ENCODE data around the gene ABHD3.
"Not testable (repeated sequence)": the region's sequence is repeated elsewhere in the genome, so short reads cannot be mapped to it uniquely, and the experiment has no call there.

Gene ABHD3

GRCh38 chr18:21702602-21703001 lies 2.0 kb downstream of the ABHD3 start:
- DNase-seq = no peak

- no peak for DNase-seq
Measured at GRCh38 chr18:21701621-21702020, 3.0 kb downstream of the ABHD3 start.

- no peak for DNase-seq
Measured at GRCh38 chr18:21700528-21701075, 4.0 kb downstream of the ABHD3 start.

DNA sequence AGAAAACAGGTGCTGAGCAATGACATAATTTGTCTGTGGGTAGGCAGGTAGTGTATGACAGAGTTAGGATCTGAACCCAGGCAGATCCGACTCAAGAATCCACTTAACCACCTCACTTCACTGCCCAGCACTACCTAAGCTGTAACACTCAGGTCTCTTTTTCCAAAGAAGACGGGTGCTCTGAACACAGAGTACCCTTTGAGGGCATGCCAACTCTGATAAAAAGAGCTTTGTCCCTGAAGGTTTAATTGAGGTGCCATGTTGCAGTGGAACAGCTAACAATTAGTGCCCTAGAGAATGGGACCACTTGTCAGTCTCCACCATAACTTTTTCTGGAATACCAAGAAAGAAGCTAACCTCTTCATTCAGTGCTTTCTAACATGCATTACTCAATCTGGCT lies 11.3 kb downstream of the ABHD3 start:
- no peak for DNase-seq

- no peak for DNase-seq
Measured at GRCh38 chr18:21689736-21690135, 14.8 kb downstream of the ABHD3 start.

GRCh38 chr18:21686282-21687105 lies 18.1 kb downstream of the ABHD3 start:
- DNase-seq = peak; percentile 18

DNA sequence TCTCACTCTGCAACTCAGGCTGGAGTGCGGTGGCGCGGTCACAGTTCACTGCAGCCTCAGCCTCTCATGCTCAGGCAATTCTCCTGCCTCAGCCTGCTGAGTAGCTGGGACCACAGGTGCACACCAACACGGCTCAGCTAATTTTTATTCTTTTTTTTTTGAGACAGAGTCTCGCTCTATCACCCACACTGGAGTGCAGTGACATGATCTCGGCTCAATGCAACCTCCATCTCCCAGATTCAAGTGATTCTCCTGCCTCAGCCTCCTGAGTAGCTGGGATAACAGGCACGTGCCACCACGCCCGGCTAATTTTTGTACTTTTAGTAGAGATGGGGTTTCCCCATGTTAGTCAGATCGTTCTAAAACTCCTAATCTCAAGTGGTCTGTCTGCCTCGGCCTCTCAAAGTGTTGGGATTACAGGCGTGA lies 19.0 kb downstream of the ABHD3 start:
- peak; percentile 21 for DNase-seq

DNA sequence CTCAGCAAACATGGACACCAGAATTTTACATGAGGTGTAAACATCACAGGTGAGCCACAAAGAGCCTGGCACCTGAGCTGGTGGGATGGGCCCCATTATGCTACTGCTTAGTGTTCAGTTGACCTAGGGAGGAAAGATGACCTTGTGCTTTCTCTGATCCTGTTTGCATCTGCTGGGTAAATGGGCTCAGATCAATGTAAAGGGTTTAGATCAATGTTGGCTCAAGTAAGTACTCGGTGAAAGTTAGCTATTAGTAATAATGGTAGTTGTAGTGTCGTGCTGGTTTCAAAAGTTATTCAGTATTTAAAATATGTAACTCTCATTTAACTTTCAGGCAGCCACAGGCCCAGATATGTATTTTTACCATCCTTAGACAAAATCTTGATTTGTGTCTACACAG lies 19.8 kb downstream of the ABHD3 start:
- no peak for DNase-seq

DNA sequence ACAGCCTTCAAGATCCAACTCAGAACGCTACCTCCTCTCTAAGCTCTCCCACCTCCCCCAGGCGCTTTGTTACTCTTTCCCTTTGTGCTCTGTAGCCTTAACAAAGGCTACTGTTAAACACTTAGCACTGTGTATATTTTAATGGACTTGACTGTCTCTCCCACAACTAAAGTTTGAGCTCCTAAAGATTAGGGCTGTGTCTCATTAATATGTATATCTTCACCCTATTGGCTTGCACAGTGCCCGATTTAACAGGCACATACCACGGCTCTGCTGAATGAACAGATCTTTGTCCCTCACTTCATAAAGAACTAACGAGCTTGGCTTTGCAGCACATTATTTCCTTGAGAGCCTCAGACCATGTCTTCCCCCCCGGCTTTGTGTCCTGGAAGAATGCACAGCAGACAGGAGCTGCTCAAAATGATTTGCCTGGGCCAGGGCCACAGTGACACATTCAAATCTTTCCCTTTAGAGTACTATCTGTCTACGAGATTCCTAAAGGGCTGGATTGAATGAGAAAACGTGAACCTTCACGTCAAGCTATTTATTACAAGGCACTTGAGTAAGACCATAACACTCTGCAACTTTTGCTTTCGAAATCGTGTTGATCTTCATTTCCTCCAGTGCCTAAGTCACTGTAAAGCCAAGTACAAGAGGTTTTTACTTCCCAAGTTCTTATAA lies 22.1 kb downstream of the ABHD3 start:
- DNase-seq = no peak

DNA sequence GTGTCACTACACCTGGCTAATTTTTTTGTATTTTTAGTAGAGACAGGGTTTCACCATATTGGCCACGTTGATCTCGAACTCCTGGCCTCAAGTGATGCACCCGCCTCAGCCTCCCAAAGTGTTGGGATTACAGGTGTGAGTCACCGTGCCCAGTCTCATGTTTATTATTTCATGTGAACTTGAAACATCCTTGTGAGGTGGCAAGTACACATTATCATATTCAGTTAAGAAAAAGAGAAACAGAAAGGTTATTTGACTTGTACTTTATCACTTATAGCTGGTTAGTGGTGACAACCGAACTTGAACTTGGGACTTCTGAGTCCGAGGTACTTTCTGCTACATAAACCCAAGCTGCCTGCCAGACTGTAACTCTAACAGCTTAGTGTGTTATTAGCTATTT lies 24.4 kb downstream of the ABHD3 start:
- no peak for DNase-seq

DNA sequence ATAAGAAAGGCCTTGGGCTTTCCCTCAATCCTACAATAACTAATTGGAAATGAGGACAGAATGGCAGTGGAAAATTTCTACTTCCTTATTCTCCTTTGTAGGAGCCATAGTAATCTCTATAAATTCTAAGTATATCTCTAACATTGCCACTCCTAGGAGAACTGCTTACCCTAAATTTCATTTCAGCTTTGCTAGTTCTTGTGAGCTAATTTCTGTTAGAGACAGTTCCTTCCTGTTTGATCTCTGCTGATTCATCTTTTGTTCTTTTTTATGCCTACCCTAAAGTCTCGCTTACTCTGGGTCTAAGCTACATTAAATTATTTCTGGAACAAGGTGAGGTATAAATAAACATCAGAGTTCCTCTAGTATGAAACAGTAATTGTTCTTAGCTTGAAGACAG lies 25.7 kb downstream of the ABHD3 start:
- DNase-seq = no peak

DNA sequence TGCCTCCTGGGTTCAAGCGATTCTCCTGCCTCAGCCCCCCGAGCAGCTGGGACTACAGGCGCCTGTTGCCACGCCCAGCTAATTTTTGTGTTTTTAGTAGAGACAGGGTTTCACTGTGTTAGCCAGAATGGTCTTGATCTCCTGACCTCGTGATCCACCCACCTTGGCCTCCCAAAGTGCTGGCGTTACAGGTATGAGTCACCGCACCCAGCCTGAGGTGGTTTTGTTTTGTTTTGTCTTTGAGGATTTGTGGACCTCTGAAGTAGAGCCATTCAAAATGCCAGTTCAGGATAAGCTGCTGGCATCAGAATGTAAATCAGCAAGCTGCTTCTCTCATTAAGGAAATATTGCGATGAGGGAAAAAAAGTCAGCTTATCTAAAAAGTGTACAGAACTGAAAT lies 29.2 kb downstream of the ABHD3 start:
- DNase-seq = not testable (repeated sequence)

- DNase-seq = no peak
Measured at GRCh38 chr18:21672521-21673267, 31.9 kb downstream of the ABHD3 start.

DNA sequence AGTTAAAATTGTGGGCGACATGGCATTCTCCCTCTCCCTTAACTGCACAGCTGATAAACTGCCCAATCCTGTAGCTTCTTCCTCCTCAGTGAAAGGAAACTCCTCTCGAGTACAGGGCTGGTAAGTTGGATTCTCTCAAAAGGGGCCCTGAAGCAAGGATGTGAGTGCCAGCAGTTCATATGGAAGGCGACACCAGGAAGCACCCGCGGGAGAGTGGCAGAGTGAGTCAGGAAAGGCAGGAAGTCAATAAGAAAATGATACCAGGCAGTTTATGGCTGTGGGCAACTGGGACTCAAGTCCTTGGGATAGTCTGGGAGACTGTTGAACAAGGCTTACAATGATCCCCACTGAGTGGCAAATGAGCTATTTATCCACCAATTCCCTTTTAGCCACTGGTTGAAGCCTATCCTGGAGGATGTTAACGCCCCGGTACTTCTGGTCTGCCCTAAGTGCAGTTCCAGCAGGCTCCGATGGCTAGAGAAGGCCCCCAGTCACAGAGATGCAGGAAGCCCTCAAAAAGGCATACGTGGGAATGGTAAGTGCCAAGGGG lies 34.8 kb downstream of the ABHD3 start:
- no peak for DNase-seq

- DNase-seq = no peak
Measured at GRCh38 chr18:21664069-21664468, 40.5 kb downstream of the ABHD3 start.

DNA sequence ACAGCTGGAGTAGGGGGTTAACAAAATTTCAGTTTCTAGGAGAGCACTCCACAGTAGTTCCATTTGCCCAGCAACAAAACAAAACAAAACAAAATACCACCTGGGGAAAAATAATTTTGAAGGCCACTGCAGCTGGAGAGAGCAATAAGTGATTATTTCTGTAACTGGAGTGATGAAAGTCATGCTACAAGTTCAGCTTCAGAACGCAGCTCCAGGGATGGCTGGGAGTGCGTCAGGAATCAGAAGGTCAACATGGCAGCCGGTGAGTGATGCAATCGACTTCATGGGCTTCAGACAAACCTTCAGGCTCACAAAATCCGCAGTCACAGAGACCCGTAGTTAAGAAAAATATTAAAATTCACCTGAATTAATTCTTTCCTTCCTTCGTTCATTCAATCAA lies 41.0 kb downstream of the ABHD3 start:
- DNase-seq = no peak

DNA sequence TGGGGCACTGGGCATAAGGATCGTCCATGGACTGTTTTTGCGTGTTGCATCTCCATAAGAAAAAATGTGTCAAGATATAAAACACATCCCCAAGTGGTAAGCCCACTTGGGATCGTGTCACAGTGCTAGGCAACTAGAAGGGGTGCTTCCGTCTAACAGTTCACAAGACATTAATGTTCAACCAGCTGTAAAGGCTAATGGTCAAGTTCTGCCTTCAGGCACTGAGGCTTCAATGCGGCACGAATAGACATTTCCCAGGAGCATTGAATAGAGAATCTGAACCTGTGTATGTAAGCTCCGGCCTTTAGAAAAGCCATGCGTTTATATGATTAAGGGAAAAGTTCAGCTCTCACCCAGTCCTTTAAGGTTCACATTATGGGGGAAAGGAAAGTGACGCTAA lies 42.0 kb downstream of the ABHD3 start:
- no peak for DNase-seq

DNA sequence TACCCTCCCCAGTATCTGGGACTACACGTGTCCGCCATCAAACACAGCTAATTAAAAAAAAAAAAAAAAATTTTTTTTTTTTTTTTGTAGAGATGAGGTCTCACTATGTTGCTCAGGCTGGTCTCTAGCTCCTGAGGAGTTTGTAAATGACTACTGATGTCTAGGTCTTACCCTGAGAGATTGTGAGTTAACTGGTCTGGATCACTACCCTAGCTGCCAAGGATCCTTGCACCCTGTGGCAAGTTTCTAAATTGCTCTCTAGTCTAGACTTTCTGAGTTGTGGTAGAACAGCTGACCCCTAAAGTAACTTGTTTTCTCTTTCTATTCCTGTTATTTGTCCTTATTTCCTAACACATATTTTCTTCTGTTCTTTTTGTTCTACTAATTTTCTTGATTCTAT lies 44.5 kb downstream of the ABHD3 start:
- DNase-seq = no peak

DNA sequence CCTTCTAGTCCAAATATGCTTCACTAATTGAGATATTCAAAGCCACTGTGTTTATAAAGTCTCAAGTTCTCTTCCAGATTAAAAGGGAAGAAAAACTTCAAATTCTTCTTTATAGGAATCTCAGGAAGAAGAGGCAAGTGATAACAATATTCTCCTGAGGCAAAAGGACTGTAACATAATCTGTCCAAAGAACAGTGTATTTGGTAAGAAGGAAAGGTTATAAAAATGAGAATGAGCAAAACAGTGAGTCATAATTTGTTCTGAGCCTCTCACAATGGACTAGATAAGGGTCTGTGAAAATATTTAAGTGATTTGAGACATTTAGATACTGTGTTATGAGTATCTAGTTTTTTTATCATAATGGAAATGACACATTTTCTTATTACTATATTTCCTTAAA lies 48.2 kb downstream of the ABHD3 start:
- no peak for DNase-seq

DNA sequence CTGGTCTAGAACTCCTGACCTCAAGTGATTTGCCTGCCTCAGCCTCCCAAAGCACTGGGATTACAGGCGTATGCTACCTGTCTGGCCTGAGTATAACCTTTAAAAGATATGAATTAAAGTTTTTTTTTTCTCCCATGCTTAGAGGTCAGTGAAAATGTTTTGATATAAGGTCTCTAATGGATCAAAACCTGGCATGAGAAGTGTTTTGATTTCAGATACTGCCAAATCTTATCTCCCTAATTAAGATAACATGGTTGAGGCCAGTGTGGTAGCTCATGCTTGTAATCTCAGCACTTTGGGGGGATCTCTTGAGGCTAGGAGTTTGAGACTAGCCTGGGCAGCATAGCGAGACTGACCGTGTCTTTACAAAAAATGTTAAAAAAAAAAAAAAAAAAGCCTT lies 51.2 kb downstream of the ABHD3 start:
- DNase-seq = no peak

GRCh38 chr18:21652073-21652472 lies 52.5 kb downstream of the ABHD3 start:
- DNase-seq = no peak

DNA sequence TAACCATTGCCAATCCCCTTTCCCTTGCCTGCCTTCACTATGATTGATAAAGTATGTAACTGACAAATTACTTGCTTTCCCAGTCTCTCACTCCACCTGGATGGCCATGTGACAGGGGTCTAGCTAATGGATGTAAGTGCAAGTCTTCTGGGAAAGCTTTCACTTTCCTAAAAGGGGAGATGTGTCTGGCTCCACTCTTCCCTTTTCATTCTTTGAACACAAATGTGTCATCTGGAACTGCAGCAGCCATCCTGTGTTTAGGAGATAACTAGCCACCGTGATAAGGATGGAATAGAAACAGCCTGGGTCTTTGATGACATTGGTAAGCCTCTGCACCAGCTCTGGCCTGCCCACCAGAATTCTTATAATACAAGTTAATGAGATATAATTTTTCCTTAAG lies 54.3 kb downstream of the ABHD3 start:
- no peak for DNase-seq

DNA sequence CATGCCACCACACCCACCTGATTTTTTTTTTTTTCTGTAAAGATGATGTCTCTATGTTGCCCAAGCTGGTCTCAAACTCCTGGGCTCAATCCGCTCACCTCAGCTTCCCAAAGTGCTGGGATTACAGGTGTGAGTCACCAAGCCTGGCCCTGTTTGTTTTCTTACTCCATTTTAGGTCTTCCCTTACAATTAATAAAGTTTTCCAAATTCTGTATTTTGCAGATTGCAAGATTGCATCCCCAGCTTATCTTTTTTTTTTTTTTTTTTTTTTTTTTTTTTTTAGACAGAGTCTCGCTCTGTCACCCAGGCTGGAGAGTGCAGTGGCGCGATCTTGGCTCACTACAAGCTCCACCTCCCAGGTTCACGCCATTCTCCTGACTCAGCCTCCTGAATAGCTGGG lies 64.2 kb downstream of the ABHD3 start:
- DNase-seq = not testable (repeated sequence)

All from DMS79 (cell line).